ENCODE data around the gene TUBB6. TPM values are rescaled to one million over a fixed set of nuclear protein-coding genes. Genes with fewer than 3 reads are reported as not detected.

TUBB6 gene
- polyA plus RNA-seq, 1 donor from 2014 or later: 25.1 TPM

DNA sequence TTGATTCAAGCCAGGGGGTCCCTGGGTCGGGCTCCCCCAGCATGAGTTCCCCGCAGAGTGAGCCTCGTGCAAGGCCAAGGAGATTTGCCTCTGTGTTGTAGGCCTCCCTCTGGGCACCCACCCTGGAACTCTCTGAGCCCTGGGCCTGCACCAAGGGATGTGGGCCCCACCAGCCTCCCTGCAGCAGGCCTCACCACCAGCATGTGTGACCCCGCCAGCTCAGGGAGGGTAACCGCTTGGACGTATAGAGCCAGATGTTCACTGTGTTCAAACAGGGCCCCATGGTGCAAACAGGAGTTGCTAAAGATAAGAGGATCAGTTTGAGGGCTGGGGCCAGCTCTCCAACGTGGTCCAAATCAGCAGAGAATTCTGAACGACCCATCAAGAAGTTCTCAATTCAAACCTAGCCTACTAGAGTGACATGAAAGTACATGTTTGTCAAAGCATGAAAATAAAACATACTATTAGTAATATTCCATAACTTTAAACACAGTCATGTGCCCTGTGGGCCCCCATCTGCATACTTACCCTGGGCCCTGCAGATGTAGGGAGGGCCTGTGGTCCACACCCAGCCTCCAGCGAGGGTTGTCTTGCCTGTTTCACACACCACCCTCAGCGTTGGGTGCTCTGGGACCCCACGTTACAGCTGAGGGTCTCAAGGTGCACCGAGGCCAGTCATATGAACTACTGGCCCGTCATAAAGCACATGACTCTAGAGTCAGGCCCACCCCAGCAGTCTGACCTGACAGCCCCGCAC lies 5.5 kb upstream of the TUBB6 start:
- H3K9me3 Mint-ChIP-seq: no peaks in the 10 kb centered on the region

GRCh38 chr18:12304351-12305210 lies 3.5 kb upstream of the TUBB6 start:
- peaks cover 2% of the 10 kb centered on the region for H3K36me3 Mint-ChIP-seq
- peak overlapping the region; percentile 4 to 67 (median 18) for H3K4me3 Mint-ChIP-seq
- H3K27ac Mint-ChIP-seq: no peak overlapping the region
- H3K4me1 Mint-ChIP-seq: peaks cover 9 to 13% (median 9%) of the 10 kb centered on the region in 3 donors
- no peaks in the 10 kb centered on the region for H3K9me3 Mint-ChIP-seq
- peaks cover 40% of the 10 kb centered on the region for H3K27me3 Mint-ChIP-seq

More for the DNA sequence above, 5.5 kb upstream of the TUBB6 start:
- H3K4me1 Mint-ChIP-seq: peaks cover 9 to 10% (median 9%) of the 10 kb centered on the region in 3 donors
- H3K27ac Mint-ChIP-seq: no peak overlapping the region
- peaks cover 2% of the 10 kb centered on the region for H3K36me3 Mint-ChIP-seq
- H3K4me3 Mint-ChIP-seq: no peak overlapping the region
- peaks cover 37% of the 10 kb centered on the region for H3K27me3 Mint-ChIP-seq

- no peaks in the 10 kb centered on the region for H3K9me3 Mint-ChIP-seq
- peak overlapping the region in 1 of 4 donors; percentile 4 for H3K4me3 Mint-ChIP-seq
- H3K36me3 Mint-ChIP-seq: peaks cover 2% of the 10 kb centered on the region
- H3K27ac Mint-ChIP-seq: no peak overlapping the region
- H3K4me1 Mint-ChIP-seq: peaks cover 9 to 14% (median 9%) of the 10 kb centered on the region in 3 donors
- peaks cover 42% of the 10 kb centered on the region for H3K27me3 Mint-ChIP-seq
Observed at GRCh38 chr18:12305211-12305610, 2.8 kb upstream of the TUBB6 start.

DNA sequence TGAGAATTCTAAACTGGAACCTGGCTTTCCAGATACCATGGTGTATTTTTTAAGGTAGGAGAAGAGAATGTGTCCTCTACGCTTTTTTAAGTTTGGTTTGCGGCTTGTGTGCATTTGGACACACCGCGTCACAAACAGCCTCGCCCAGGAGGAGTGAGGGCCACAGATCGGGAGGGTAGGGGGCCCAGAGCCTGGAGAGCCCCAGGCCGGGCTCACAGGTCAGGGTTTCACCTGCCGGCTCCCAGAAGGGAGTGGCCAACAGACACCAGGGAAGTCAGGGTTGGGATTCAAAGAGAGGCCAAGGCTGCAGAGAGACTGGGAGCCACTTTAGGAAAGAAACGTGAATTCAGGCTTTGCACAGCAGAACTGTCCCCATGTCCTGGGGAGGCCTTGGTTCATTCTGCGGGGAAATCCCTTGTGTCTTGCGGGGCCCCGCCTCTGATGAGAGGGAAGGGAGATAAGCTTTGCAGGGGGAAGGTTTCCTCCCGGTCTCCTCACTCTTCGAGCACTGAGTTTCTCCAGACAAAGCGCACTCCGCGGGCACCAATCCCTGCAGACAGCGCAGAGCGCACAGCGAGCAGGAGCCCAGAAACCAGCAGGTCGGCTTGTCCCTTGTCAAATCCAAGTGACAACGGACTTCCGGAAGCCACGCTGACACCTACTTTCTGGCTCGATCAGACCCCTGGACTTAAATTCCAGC lies 2.0 kb upstream of the TUBB6 start:
- peak overlapping the region in 1 of 3 donors; percentile 65 for H3K27ac Mint-ChIP-seq
- H3K9me3 Mint-ChIP-seq: no peaks in the 10 kb centered on the region
- H3K27me3 Mint-ChIP-seq: peaks cover 38% of the 10 kb centered on the region
- H3K4me1 Mint-ChIP-seq: peaks cover 9 to 14% (median 9%) of the 10 kb centered on the region in 3 donors
- H3K4me3 Mint-ChIP-seq: peak overlapping the region in 3 of 4 donors; percentile 23 to 92 (median 72)
- H3K36me3 Mint-ChIP-seq: peaks cover 2% of the 10 kb centered on the region

DNA sequence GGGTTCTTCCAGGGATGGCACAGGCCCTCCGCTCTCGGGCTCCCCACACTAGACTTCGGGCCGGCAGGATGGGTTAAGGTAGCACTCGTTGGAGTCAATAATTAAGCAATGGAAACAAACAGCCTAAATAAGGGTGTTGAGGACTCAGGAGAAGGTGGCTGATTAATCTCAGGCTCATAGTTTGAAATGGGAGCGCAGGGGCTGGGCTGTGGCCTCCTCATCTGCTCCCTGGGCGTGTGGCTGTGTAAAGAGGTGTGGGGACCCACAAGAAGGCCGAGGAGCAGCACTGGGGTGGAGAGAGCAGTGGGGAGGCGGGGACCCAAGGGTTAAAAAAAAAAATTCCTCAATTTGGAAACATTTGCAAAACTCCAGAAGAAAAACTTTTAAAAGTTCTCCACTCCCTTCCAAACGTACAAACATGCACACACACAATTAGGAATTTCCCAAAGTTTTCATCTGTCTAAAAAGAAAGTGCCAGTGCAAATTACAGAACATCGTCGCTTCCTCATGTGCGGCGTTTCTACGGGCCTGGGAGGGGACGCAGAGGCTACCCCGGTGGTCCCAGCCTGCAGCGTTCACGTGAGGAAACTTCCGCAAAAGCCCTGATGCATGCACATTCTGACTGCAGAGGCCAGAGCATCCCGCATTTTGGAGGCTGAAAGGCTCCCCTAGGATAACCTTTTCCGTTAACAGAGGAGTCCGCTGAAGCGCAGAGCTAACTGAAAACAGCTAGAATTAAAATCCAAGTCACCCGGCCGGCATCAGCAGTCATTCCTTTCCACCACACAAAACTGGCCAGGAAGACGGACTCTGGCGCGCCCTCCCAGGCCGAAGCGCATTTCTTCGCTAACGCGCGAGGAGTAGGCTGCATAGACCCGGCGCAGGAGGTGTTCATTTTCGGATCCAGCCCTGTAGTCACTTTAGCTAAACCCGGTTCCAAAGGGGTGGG lies 1.0 kb upstream of the TUBB6 start:
- peaks cover 9 to 14% (median 9%) of the 10 kb centered on the region in 3 donors for H3K4me1 Mint-ChIP-seq
- H3K27me3 Mint-ChIP-seq: peaks cover 33% of the 10 kb centered on the region
- H3K9me3 Mint-ChIP-seq: peaks cover 0 to 6% (median 0%) of the 10 kb centered on the region in 3 donors
- peak overlapping the region in 2 of 3 donors; percentile 31 to 65 for H3K27ac Mint-ChIP-seq
- peaks cover 6% of the 10 kb centered on the region for H3K36me3 Mint-ChIP-seq
- H3K4me3 Mint-ChIP-seq: peak overlapping the region; percentile 76 to 97 (median 92)

GRCh38 chr18:12308386-12309100 lies 502 bp downstream of the TUBB6 start:
- peaks cover 9 to 14% (median 9%) of the 10 kb centered on the region in 3 donors for H3K4me1 Mint-ChIP-seq
- no peak overlapping the region for H3K27ac Mint-ChIP-seq
- H3K36me3 Mint-ChIP-seq: peaks cover 8% of the 10 kb centered on the region
- H3K27me3 Mint-ChIP-seq: peaks cover 33% of the 10 kb centered on the region
- peaks cover 0 to 7% (median 4%) of the 10 kb centered on the region in 3 donors for H3K9me3 Mint-ChIP-seq
- peak overlapping the region; percentile 66 to 92 (median 80) for H3K4me3 Mint-ChIP-seq

DNA sequence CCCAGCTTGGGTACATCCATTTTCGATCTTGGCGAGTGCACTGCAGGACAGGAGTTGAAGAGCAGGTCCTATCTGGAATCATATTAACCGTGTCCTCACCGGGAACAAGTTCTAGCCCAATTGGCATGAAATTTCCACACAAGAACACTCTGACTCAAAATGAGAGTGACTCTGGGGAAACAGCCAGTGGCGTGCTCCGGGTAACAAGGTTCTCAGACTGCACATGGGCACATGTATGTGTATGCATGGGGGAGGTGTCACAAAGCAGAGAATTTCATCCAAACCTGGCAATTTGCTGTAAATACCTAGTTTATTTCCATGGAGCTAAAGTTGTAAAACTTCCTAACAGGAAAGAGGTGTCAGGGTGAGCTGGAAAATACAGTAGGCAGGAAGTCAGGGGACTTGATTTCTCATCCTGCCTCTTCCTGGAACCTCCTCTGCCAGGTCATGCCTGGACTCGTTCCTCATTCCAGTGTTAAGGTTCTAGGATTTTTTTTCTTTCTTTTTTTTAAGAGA lies 1.7 kb downstream of the TUBB6 start:
- H3K36me3 Mint-ChIP-seq: peaks cover 8% of the 10 kb centered on the region
- H3K4me3 Mint-ChIP-seq: peak overlapping the region; percentile 18 to 71 (median 58)
- peaks cover 25% of the 10 kb centered on the region for H3K27me3 Mint-ChIP-seq
- peaks cover 0 to 7% (median 4%) of the 10 kb centered on the region in 3 donors for H3K9me3 Mint-ChIP-seq
- H3K4me1 Mint-ChIP-seq: peaks cover 9 to 17% (median 15%) of the 10 kb centered on the region in 3 donors
- no peak overlapping the region for H3K27ac Mint-ChIP-seq

DNA sequence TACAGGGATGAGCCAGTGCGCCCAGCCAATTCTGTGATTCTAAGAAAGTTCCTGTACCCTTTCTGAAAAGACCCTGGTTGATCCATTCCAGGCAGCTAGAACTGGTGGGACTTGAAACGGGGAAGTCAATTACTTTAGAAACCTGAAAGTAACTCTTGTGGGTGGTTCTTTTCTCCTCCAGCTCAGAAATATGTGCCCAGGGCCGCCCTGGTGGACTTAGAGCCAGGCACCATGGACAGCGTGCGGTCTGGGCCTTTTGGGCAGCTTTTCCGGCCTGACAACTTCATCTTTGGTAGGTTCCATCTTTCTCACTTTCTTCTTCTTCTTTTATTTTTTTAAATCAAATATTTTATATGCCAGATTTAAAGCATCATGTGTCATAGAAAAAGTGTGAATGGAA lies 2.7 kb downstream of the TUBB6 start:
- peaks cover 8% of the 10 kb centered on the region for H3K36me3 Mint-ChIP-seq
- H3K4me1 Mint-ChIP-seq: peaks cover 14 to 23% (median 22%) of the 10 kb centered on the region in 3 donors
- no peak overlapping the region for H3K27ac Mint-ChIP-seq
- H3K4me3 Mint-ChIP-seq: peak overlapping the region in 1 of 4 donors; percentile 35
- peaks cover 0 to 7% (median 5%) of the 10 kb centered on the region in 3 donors for H3K9me3 Mint-ChIP-seq
- H3K27me3 Mint-ChIP-seq: peaks cover 22% of the 10 kb centered on the region

DNA sequence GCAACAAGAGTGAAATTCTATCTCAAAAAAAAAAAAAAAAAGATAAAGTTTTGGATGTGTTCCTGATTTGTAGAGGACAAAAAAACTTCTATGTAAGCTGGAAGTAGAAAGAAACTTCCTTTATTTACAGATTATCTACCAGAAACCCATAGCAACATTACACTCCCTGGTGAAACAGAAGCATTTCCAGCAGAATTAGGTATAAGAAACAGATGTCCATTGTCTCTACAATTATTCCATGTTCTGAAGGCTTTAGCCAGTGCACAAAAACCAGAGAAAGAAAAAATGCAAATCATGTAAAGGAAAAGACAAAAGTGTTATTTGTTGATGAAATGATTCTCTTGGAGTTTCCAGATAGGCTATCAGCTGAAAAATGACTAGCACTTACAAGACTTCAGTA lies 4.9 kb downstream of the TUBB6 start:
- H3K27me3 Mint-ChIP-seq: peaks cover 5% of the 10 kb centered on the region
- no peak overlapping the region for H3K4me3 Mint-ChIP-seq
- H3K27ac Mint-ChIP-seq: no peak overlapping the region
- peaks cover 6% of the 10 kb centered on the region for H3K36me3 Mint-ChIP-seq
- H3K9me3 Mint-ChIP-seq: peaks cover 0 to 7% (median 5%) of the 10 kb centered on the region in 3 donors
- peaks cover 20 to 29% (median 23%) of the 10 kb centered on the region in 3 donors for H3K4me1 Mint-ChIP-seq

- peaks cover 27 to 35% (median 30%) of the 10 kb centered on the region in 3 donors for H3K4me1 Mint-ChIP-seq
- peaks cover 0 to 7% (median 5%) of the 10 kb centered on the region in 3 donors for H3K9me3 Mint-ChIP-seq
- peak overlapping the region in 1 of 4 donors; percentile 76 for H3K4me3 Mint-ChIP-seq
- peaks cover 5% of the 10 kb centered on the region for H3K27me3 Mint-ChIP-seq
- H3K36me3 Mint-ChIP-seq: peaks cover 6% of the 10 kb centered on the region
- no peak overlapping the region for H3K27ac Mint-ChIP-seq
Observed at GRCh38 chr18:12313530-12314245, 5.6 kb downstream of the TUBB6 start.

DNA sequence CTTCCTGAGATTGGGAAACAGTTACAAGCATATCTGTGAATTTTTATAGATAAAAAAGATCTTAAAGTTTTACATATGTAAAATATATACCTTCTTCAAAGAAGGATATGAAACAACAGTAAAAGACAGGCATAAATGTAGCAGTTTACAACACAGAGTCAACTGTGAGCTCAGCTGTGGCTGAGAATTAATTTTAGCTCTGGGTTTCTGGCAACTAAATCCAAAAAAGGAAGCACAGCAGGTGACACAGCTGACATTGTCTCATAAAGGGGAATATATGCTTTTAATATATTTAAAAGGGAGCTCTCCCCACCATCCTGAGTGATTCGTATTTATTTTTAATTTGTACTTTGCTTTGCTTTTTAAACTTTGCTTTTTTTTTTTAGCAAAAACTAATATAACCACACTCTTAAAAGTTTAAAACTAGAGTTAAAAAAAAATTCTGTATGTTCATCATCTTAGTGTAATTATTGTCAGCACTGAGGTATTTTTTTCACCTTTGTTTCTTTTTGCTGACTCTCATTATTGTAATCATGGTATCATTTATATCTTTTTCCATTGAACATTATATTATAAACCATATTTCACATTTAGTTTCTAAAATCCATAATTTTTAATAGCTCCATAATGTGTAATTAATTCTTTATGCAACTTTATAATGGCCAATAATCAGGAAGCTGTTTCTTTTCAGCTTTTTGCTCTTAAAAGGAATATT lies 6.7 kb downstream of the TUBB6 start:
- no peak overlapping the region for H3K27ac Mint-ChIP-seq
- H3K9me3 Mint-ChIP-seq: peaks cover 0 to 7% (median 5%) of the 10 kb centered on the region in 3 donors
- H3K4me1 Mint-ChIP-seq: peaks cover 28 to 35% (median 30%) of the 10 kb centered on the region in 3 donors
- H3K27me3 Mint-ChIP-seq: peaks cover under 1% of the 10 kb centered on the region
- H3K4me3 Mint-ChIP-seq: peak overlapping the region in 2 of 4 donors; percentile 4 to 37
- peaks cover 6% of the 10 kb centered on the region for H3K36me3 Mint-ChIP-seq

DNA sequence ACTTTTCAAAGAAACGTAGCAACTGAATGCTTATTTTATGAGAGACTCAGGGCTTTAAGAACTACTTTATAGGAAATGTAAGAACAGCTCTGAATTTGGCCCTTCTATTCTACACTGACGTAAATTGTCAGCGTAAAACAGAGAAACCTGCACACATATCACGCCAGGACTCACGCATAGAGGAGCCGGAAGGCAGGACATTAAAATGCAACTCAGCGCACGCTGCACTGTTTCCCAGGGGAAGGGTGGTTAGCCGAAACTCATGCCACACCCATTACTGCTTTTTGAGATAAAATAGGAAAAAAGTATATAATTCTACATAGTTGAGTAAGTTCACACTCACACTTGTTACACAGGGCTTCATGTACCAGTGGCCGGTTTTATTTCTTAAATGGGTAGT lies 7.4 kb downstream of the TUBB6 start:
- Mint-ChIP-seq H3K27ac (no peak overlapping the region), H3K9me3 (peaks cover 0 to 7% (median 5%) of the 10 kb centered on the region in 3 donors), H3K36me3 (peaks cover 6% of the 10 kb centered on the region), H3K4me3 (peak overlapping the region in 3 of 4 donors; percentile 7 to 81 (median 69)), H3K27me3 (no peaks in the 10 kb centered on the region), H3K4me1 (peaks cover 28 to 35% (median 30%) of the 10 kb centered on the region in 3 donors)
